IMR-90 (cell line): ENCODE results near the gene MCF2L. TPM values are rescaled to one million over a fixed set of nuclear protein-coding genes. Genes with fewer than 3 reads are reported as not detected.

Source experiments
- ATAC-seq: fragments of 200-7000 bp; cut with Tn5 transposase; 2 replicates; pipeline ENCODE4 v1.9.1; 2020; ENCODE audit warnings: low read depth, mild to moderate bottlenecking, moderate library complexity
- BruUV-seq: library from RNA; stranded (reverse); fragments of 400-500 nt; replicated peaks from 2 replicates; lab custom pipeline; 2021; lab: Mats Ljungman, UMichigan
- CTCF ChIA-PET: fragments of 300-600 bp; formaldehyde crosslinking; extraction: SDS; loops from one replicate; lab custom pipeline; 2021; ENCODE audit warnings: antibody characterized with exemption; lab: Yijun Ruan, JAX
- POLR2A ChIA-PET: fragments of 300-600 bp; sonication (Branson Sonifier 250); formaldehyde crosslinking; loops from one replicate; lab custom pipeline; 2022; ENCODE audit warnings: antibody characterized with exemption; ENCODE audit not compliant: unreplicated experiment; lab: Charles Lee
- DNase-seq: peaks from one replicate; pipeline ENCODE4 v3.0.0; 2013
- H2AFZ ChIP-seq: replicated peaks from 2 replicates; pipeline ENCODE3; 2013; ENCODE audit warnings: low read length, mild to moderate bottlenecking; ENCODE audit not compliant: poor library complexity
- H2AK5ac ChIP-seq: 2 replicates; pipeline ENCODE4 v1.6.1; 2013; ENCODE audit warnings: low read depth, low read length, inconsistent platforms
- H2AK9ac ChIP-seq: replicated peaks from 2 replicates; pipeline ENCODE3; 2013; ENCODE audit warnings: mild to moderate bottlenecking, low read depth, low read length, moderate library complexity; ENCODE audit not compliant: poor library complexity
- H2BK120ac ChIP-seq: 2 replicates; pipeline ENCODE4 v1.6.1; 2013; ENCODE audit warnings: low read depth, low read length, inconsistent platforms
- H2BK15ac ChIP-seq: 3 replicates; pipeline ENCODE4 v1.6.1; 2013; ENCODE audit warnings: low read depth, low read length, inconsistent platforms
- H2BK20ac ChIP-seq: 2 replicates; pipeline ENCODE4 v1.6.1; 2013; ENCODE audit warnings: low read depth, mild to moderate bottlenecking, inconsistent platforms, low read length, moderate library complexity
- H2BK5ac ChIP-seq: 2 replicates; pipeline ENCODE4 v1.6.1; 2013; ENCODE audit warnings: mild to moderate bottlenecking, low read depth, low read length, inconsistent platforms; ENCODE audit not compliant: poor library complexity, severe bottlenecking
- H3K14ac ChIP-seq: replicated peaks from 2 replicates; pipeline ENCODE4 v1.6.1; 2013; ENCODE audit warnings: low read depth, low read length, inconsistent platforms
- H3K18ac ChIP-seq: 2 replicates; pipeline ENCODE4 v1.6.1; 2013; ENCODE audit warnings: low read depth, low read length, control low read depth
- H3K23ac ChIP-seq: 2 replicates; pipeline ENCODE4 v1.6.1; 2013; ENCODE audit warnings: low read depth, low read length, inconsistent platforms
- H3K27ac ChIP-seq: 2 replicates; pipeline ENCODE4 v1.5.1; 2013; ENCODE audit warnings: mild to moderate bottlenecking, control low read depth, low read length; ENCODE audit not compliant: insufficient read depth
- H3K27me3 ChIP-seq: 2 replicates; pipeline ENCODE4 v1.6.1; 2013; ENCODE audit warnings: low read length; ENCODE audit not compliant: control insufficient read depth, insufficient read depth
- H3K36me3 ChIP-seq: 2 replicates; pipeline ENCODE4 v1.6.1; 2013; ENCODE audit warnings: low read length, mixed read lengths; ENCODE audit not compliant: control insufficient read depth, insufficient read depth
- H3K4ac ChIP-seq: 2 replicates; pipeline ENCODE4 v1.6.1; 2013; ENCODE audit warnings: low read depth, low read length, inconsistent platforms
- H3K4me1 ChIP-seq: 2 replicates; pipeline ENCODE4 v1.6.1; 2013; ENCODE audit warnings: low read length, mixed read lengths; ENCODE audit not compliant: control insufficient read depth, insufficient read depth
- H3K4me2 ChIP-seq: 2 replicates; pipeline ENCODE4 v1.6.1; 2013; ENCODE audit warnings: low read depth, mild to moderate bottlenecking, control low read depth, low read length, moderate library complexity
- H3K4me3 ChIP-seq: 2 replicates; pipeline ENCODE4 v1.5.1; 2013; ENCODE audit warnings: low read depth, mild to moderate bottlenecking, control low read depth, low read length, moderate library complexity; ENCODE audit not compliant: insufficient read depth
- H3K56ac ChIP-seq: 2 replicates; pipeline ENCODE4 v1.6.1; 2013; ENCODE audit warnings: low read length, inconsistent platforms; ENCODE audit not compliant: insufficient read depth; ENCODE audit errors: extremely low read depth
- H3K79me1 ChIP-seq, 2 experiments: 2 replicates each; pipeline ENCODE4 v1.6.1; 2013; ENCODE audit warnings: low read length in 2 of 2, inconsistent platforms in 1 of 2, low read depth in 1 of 2
- H3K9ac ChIP-seq: 2 replicates; pipeline ENCODE4 v1.6.1; 2013; ENCODE audit warnings: low read depth, low read length, control low read depth
- H3K9me1 ChIP-seq: 2 replicates; pipeline ENCODE4 v1.6.1; 2013; ENCODE audit warnings: low read length, inconsistent platforms; ENCODE audit not compliant: insufficient read depth
- H3K9me3 ChIP-seq: 2 replicates; pipeline ENCODE4 v1.6.1; 2013; ENCODE audit warnings: low read length; ENCODE audit not compliant: control insufficient read depth, insufficient read depth
- H4K20me1 ChIP-seq: 2 replicates; pipeline ENCODE4 v1.6.1; 2013; ENCODE audit warnings: low read length, inconsistent platforms; ENCODE audit not compliant: insufficient read depth
- H4K5ac ChIP-seq: 2 replicates; pipeline ENCODE4 v1.6.1; 2013; ENCODE audit warnings: mild to moderate bottlenecking, low read depth, low read length, control low read depth
- H4K8ac ChIP-seq, 2 experiments: 2 replicates each; pipeline ENCODE4 v1.6.1; 2013; ENCODE audit warnings: low read depth in 2 of 2, low read length in 2 of 2, control low read depth in 1 of 2, inconsistent platforms in 1 of 2
- H4K91ac ChIP-seq: 2 replicates; pipeline ENCODE4 v1.6.1; 2013; ENCODE audit warnings: low read depth, low read length, inconsistent platforms; ENCODE audit not compliant: insufficient read depth
- ELK1 ChIP-seq: fragments of 150-350 bp; IDR thresholded peaks from 2 replicates; pipeline ENCODE4 v1.6.1; 2016; ENCODE audit warnings: low read depth, mild to moderate bottlenecking, low read length, moderate library complexity, borderline replicate concordance
- FOS ChIP-seq: fragments of 150-350 bp; IDR thresholded peaks from 2 replicates; pipeline ENCODE4 v1.6.1; 2016; ENCODE audit warnings: low read depth, low read length
- MXI1 ChIP-seq: IDR thresholded peaks from 2 replicates; pipeline ENCODE4 v1.6.1; 2012; ENCODE audit warnings: low read depth, mild to moderate bottlenecking, low read length, moderate library complexity, borderline replicate concordance
- POLR2A ChIP-seq: IDR thresholded peaks from 2 replicates; pipeline ENCODE4 v1.6.1; 2012; ENCODE audit warnings: mild to moderate bottlenecking, low read depth, low read length
- WGBS, 2 experiments: methylation state at CpG; one replicate each; pipeline versions ENCODE4 v1.1.5 to v1.1.7; 2013; ENCODE audit warnings: missing lambda C conversion rate in 2 of 2; ENCODE audit not compliant: insufficient read length in 1 of 2; ENCODE audit errors: extremely low coverage in 2 of 2; 5-methylcytosine and 5-hydroxymethylcytosine counted together
- dilution Hi-C: fragments of 300-500 bp; cut with HindIII; formaldehyde crosslinking; loops from one replicate; pipeline ENCODE4 v1.14.3; 2018; ENCODE audit warnings: low sequenced_read_pairs; ENCODE audit not compliant: unreplicated experiment
- in situ Hi-C: fragments of 300-500 bp; cut with MboI; formaldehyde crosslinking; loops from 3 replicates; pipeline ENCODE4 v1.14.3; 2019; ENCODE audit warnings: low sequenced_read_pairs, inconsistent platforms, mixed read lengths
- intact Hi-C: fragments of 100-400 bp; cut with micrococcal nuclease; formaldehyde crosslinking; loops from 2 replicates; pipeline ENCODE4 v1.10.0; 2022
- polyA plus RNA-seq, 3 experiments: library from polyadenylated mRNA; depleted of rRNA; stranded (reverse); fragments of >200 nt; gene quantifications; 2 replicates each; pipeline ENCODE4 v1.2.3, GENCODE V29; 2012; ENCODE audit warnings: low replicate concordance in 1 of 3
- total RNA-seq: library from RNA; depleted of rRNA; stranded (reverse); fragments of >200 nt; gene quantifications from 2 replicates; pipeline ENCODE4 v1.2.3, GENCODE V29; 2012

MCF2L gene
- total and polyA plus RNA-seq, 2 of the 4 experiments (the other 2 are of a cell fraction): 0.18 TPM; not detected in 1

GRCh38 chr13:113126265-113127150 lies 157.5 kb downstream of the MCF2L start (continued):
- no peak for TF ChIP-seq MXI1

GRCh38 chr13:113129480-113129879 lies 160.5 kb downstream of the MCF2L start:
- ChIA-PET POLR2A (no interaction called here), CTCF (no interaction called here)
- 83% methylated on average over 13 of the region's 27 CpGs; no CpG with 5 or more reads in 1 of the 2 experiments for WGBS, 2 experiments
- Histone ChIP-seq H3K4me2 (no peak overlapping the region), H2AFZ (no peak overlapping the region), H3K4me3 (no peak overlapping the region), H4K91ac (no peak overlapping the region), H3K9ac (no peak overlapping the region), H3K36me3 (no peaks in the 10 kb centered on the region), H2BK5ac (no peak overlapping the region), H2BK15ac (no peak overlapping the region), H3K79me1 (no peaks in the 10 kb centered on the region), H2BK20ac (no peak overlapping the region), H3K27ac (no peak overlapping the region), H3K14ac (no peak overlapping the region), H3K18ac (no peak overlapping the region), H3K23ac (no peak overlapping the region), H3K4ac (no peak overlapping the region), H4K5ac (no peak overlapping the region), H4K20me1 (no peaks in the 10 kb centered on the region), H2AK9ac (no peak overlapping the region), H3K4me1 (no peaks in the 10 kb centered on the region), H3K9me3 (no peaks in the 10 kb centered on the region), H2AK5ac (no peak overlapping the region), H3K27me3 (peaks cover 14% of the 10 kb centered on the region), H3K9me1 (no peaks in the 10 kb centered on the region), H4K8ac (no peak overlapping the region), H3K56ac (no peak overlapping the region), H2BK120ac (no peak overlapping the region)
- no TSS peak for BruUV-seq
- intact Hi-C loops (no loop called here), in situ Hi-C loops (no loop called here), dilution Hi-C loops (no loop called here)
- no peak for DNase-seq
- TF ChIP-seq POLR2A (no peak), ELK1 (no peak), MXI1 (no peak), FOS (no peak)
- no peak for ATAC-seq
